Measurements from ENCODE around the gene COL4A3.

GRCh38 chr2:227182765-227183164 lies 18.3 kb downstream of the COL4A3 start:
- no peak for TF ChIP-seq POLR2A (IDR thresholded peaks at IDR 0.05)
- no peak for TF ChIP-seq CTCF (IDR thresholded peaks at IDR 0.05)
